Kidney epithelial cell (primary cell): Measurements from ENCODE around the gene ARHGAP8. TPM values are rescaled to one million over a fixed set of nuclear protein-coding genes. Genes with fewer than 3 reads are reported as not detected.

ENCODE experiments used
- DNase-seq: peaks from one replicate; pipeline ENCODE4 v3.0.0-alpha.2; 2010; ENCODE audit warnings: low read depth
- H3K27me3 ChIP-seq: 2 replicates; pipeline ENCODE4 v1.6.0; 2011; ENCODE audit warnings: low read length; ENCODE audit not compliant: control insufficient read depth, insufficient read depth
- H3K36me3 ChIP-seq: 2 replicates; pipeline ENCODE4 v1.5.1; 2011; ENCODE audit warnings: low read length; ENCODE audit not compliant: control insufficient read depth, insufficient read depth
- H3K4me3 ChIP-seq: 2 replicates; pipeline ENCODE4 v1.5.1; 2011; ENCODE audit warnings: low read depth, mild to moderate bottlenecking, control low read depth, low read length
- CTCF ChIP-seq: IDR thresholded peaks from 2 replicates; pipeline ENCODE4 v1.5.1; 2011; ENCODE audit warnings: mild to moderate bottlenecking, moderate library complexity, low read length, control low read depth, inconsistent platforms; ENCODE audit not compliant: insufficient read depth, poor library complexity, severe bottlenecking
- total RNA-seq: library from RNA; depleted of rRNA; stranded (reverse); fragments of >200 nt; gene quantifications from 2 replicates; pipeline ENCODE4 v1.2.3, GENCODE V29; 2015

ARHGAP8 gene
- total RNA-seq, 1 donor from 2014 or later = 22.9 TPM

DNA sequence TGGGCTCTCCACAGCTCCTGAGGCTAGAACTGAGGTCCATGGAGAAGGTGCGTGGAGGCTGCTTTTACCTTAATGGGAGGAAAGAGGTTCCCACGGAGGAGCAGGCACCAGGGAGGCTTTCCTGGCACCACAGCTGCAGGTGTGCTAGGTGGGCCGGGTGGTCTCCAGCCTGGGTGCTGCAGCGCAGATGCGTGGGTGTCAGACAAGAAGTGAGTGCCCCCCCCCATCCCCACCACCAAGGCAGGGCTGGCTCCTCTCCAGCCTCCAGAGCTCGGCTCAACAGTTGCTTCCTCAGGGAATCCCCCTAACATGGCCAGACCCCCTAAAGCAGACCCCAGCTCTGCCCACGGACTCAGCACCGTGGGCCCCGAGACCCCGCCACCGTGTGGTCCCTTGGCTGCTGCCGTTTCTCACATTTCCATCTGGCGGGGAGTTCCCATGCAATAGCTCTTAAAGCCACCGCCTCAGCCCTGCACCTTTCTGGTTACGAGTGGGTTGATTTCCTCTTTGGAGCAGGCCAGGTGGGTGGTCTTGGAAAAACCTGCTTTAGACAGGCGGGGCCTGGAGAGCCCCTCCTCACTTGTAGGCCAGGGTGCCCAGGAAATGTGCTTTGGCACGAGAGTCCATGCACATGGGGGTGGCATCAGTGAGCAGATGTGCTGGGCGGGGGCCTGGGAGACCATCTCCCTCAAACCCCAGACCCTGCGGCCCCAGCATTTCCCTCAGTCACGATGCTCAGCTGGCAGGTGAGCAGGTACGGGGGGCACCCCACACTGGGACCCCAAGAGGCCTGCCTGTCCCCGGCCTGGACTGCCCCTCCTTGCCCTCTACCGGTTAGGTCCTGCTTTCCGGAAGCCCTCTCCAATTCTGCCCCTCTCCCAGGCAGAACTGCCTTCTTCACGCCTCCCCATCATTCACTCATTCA lies 93.7 kb downstream of the ARHGAP8 start:
- no peak overlapping the region for H3K4me3 ChIP-seq
- TF ChIP-seq CTCF = no peak
- no peaks in the 10 kb centered on the region for H3K27me3 ChIP-seq
- no peaks in the 10 kb centered on the region for H3K36me3 ChIP-seq
- no peak for DNase-seq

DNA sequence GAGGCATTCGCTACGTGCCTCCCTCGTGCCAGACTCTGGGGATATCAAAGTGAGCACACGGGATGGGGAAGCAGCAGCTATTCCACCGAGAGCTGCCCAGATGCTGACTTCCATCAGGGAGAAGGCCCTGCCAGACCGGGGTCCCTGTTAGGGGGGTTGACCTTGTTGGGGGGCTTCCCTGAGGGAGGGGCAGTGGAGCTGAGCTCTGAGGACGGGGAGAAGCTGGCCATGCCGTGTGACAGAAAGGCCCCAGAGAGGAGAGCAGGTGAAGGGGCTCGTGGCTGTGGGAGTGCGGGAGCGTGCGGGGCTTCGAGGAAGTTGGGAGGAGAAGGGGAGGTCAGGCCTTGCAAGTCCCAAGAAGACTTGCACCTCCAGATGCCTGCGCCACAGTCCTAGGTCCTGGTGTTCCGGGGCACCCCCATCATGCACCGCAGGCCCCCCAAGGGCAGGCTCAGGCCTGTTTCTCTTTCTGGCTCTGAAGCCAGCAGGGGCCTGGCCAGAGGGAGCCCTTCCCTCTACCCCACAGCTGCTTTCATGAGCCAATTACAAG lies 94.4 kb downstream of the ARHGAP8 start:
- DNase-seq = no peak
- no peaks in the 10 kb centered on the region for H3K36me3 ChIP-seq
- no peak for TF ChIP-seq CTCF
- H3K4me3 ChIP-seq = no peak overlapping the region
- no peaks in the 10 kb centered on the region for H3K27me3 ChIP-seq

DNA sequence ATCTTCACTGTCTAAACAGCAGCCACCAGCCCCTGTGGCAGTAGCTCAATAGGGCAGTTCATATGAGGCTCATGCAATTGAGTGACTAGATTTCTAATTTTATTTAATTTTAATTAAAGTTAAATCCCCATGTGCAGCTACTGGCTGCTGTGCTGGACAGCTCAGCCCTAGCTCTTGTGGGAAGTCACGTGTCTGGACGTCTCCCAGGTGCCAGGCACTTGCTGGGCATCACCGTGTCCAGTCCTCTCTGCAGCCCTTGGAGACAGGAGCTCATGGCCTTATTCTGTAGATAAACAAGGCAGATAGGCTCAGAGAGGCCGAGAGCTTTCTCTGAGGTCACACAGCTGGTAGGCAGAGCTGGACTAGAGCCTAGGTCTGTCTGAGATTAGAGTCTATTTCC lies 95.0 kb downstream of the ARHGAP8 start:
- DNase-seq = no peak
- no peak for TF ChIP-seq CTCF
- H3K4me3 ChIP-seq = no peak overlapping the region
- no peaks in the 10 kb centered on the region for H3K36me3 ChIP-seq
- H3K27me3 ChIP-seq = no peaks in the 10 kb centered on the region

DNA sequence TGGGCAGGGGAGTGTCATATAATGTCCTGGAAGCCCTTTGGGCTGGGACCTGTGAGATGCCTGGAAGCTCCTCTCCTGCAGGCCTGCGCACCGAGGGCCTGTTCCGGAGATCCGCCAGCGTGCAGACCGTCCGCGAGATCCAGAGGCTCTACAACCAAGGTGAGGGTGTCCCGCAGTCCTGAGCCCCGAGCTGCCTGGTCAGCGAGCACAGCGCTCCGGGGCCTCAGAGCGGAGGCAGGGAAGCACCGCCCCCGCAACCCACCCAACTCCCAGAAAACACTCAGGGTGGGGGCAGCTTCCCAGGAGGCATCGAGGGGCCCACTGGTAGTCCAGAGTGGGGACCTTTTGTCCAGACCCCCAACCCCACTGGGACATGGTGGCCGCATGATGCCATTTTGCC lies 95.5 kb downstream of the ARHGAP8 start:
- Histone ChIP-seq H3K27me3 (no peaks in the 10 kb centered on the region), H3K4me3 (no peak overlapping the region), H3K36me3 (no peaks in the 10 kb centered on the region)
- TF ChIP-seq CTCF = no peak
- no peak for DNase-seq

GRCh38 chr22:44848296-44848741 lies 95.9 kb downstream of the ARHGAP8 start:
- Histone ChIP-seq H3K36me3 (no peaks in the 10 kb centered on the region), H3K4me3 (no peak overlapping the region), H3K27me3 (no peaks in the 10 kb centered on the region)
- no peak for TF ChIP-seq CTCF
- DNase-seq = no peak
